ENCODE results near the gene TRAPPC2B. TPM values are rescaled to one million over a fixed set of nuclear protein-coding genes. Genes with fewer than 3 reads are reported as not detected.
A peak's percentile ranks its signal among the peaks of the same experiment; 100 is the strongest.

TRAPPC2B gene
- total RNA-seq: 1 to 10 TPM; 3.3 to 3.9 TPM

- Mint-ChIP-seq H3K27me3 (no peaks in the 10 kb centered on the region), H3K9me3 (peaks cover 53% of the 10 kb centered on the region), H3K4me3 (peak within 1 kb of the TSS; percentile 85), H3K36me3 (peaks cover 43% of the 10 kb centered on the region), H3K4me1 (ENCODE audit: low read depth) (peaks cover 14% of the 10 kb centered on the region), H3K27ac (peak within 1 kb of the TSS; percentile 92)
- POLR2A ChIA-PET: interaction anchor here (1.7 kb wide), 1 partner anchor 12 kb away, joined by 7 read pairs; the partner anchor contains the start of gene ZNF304
- DNase-seq: peak; percentile 99
- intact Hi-C loops (cut with micrococcal nuclease): loop anchor here (1.0 kb wide), 4 partner anchors 12 to 83 kb away; partner anchors contain the start of genes ZNF304, ZNF460, ZNF543 and ZNF548
- CTCF ChIA-PET: no interaction called here
Measured at GRCh38 chr19:57362997-57363687, at the start of gene TRAPPC2B, which contains the start of gene ZNF547. TRAPPC2B (plus strand) TSS chr19:57363551; CDS start chr19:57364834, 1,283 bp downstream. ZNF547 (plus strand) TSS chr19:57363551; CDS start chr19:57368556, 5,005 bp downstream.

- intact Hi-C loops (cut with micrococcal nuclease): no loop called here
- no peak for DNase-seq
- H3K9me3 Mint-ChIP-seq: peaks cover 30% of the 10 kb centered on the region
- H3K36me3 Mint-ChIP-seq: peaks cover 15% of the 10 kb centered on the region
- H3K4me1 Mint-ChIP-seq (ENCODE audit: low read depth): no peaks in the 10 kb centered on the region
- H3K27ac Mint-ChIP-seq: no peak overlapping the region
- no peak overlapping the region for H3K4me3 Mint-ChIP-seq
- peaks cover 23% of the 10 kb centered on the region for H3K27me3 Mint-ChIP-seq
- POLR2A ChIA-PET: no interaction called here
- CTCF ChIA-PET: no interaction called here
Measured at GRCh38 chr19:57314146-57314545, 49.2 kb upstream of the TRAPPC2B start.

- no peak for DNase-seq
- ChIA-PET POLR2A (no interaction called here), CTCF (no interaction called here)
- Mint-ChIP-seq H3K27me3 (peaks cover 23% of the 10 kb centered on the region), H3K4me1 (ENCODE audit: low read depth) (peaks cover 19% of the 10 kb centered on the region), H3K4me3 (no peak overlapping the region), H3K36me3 (peaks cover 24% of the 10 kb centered on the region), H3K27ac (no peak overlapping the region), H3K9me3 (peaks cover 27% of the 10 kb centered on the region)
- intact Hi-C loops (cut with micrococcal nuclease): no loop called here
Measured at GRCh38 chr19:57317503-57317902, 45.8 kb upstream of the TRAPPC2B start.

- ChIA-PET CTCF (no interaction called here), POLR2A (no interaction called here)
- H3K4me3 Mint-ChIP-seq: peak overlapping the region; percentile 85
- peaks cover 44% of the 10 kb centered on the region for H3K36me3 Mint-ChIP-seq
- intact Hi-C loops (cut with micrococcal nuclease): loop anchor here (1.0 kb wide), 3 partner anchors 31 to 43 kb away; partner anchors contain the start of genes TRAPPC2B, ZNF304, ZNF460 and ZNF547
- peak overlapping the region; percentile 83 for H3K27ac Mint-ChIP-seq
- no peak for DNase-seq
- H3K27me3 Mint-ChIP-seq: peaks cover 23% of the 10 kb centered on the region
- H3K9me3 Mint-ChIP-seq: peaks cover 39% of the 10 kb centered on the region
- H3K4me1 Mint-ChIP-seq (ENCODE audit: low read depth): peaks cover 24% of the 10 kb centered on the region
Measured at GRCh38 chr19:57319869-57320179, 43.5 kb upstream of the TRAPPC2B start.

- H3K27ac Mint-ChIP-seq: peak within 1 kb of the TSS; percentile 83
- intact Hi-C loops (cut with micrococcal nuclease): loop anchor here (1.0 kb wide), 3 partner anchors 31 to 43 kb away; partner anchors contain the start of genes TRAPPC2B, ZNF304, ZNF460 and ZNF547
- H3K4me1 Mint-ChIP-seq (ENCODE audit: low read depth): peaks cover 24% of the 10 kb centered on the region
- peaks cover 18% of the 10 kb centered on the region for H3K27me3 Mint-ChIP-seq
- peaks cover 41% of the 10 kb centered on the region for H3K9me3 Mint-ChIP-seq
- DNase-seq: peak; percentile 96
- CTCF ChIA-PET: interaction anchor here (0.6 kb wide), 1 partner anchor 835 kb away, joined by 3 read pairs; no protein-coding TSS in a partner anchor
- peaks cover 46% of the 10 kb centered on the region for H3K36me3 Mint-ChIP-seq
- peak within 1 kb of the TSS; percentile 85 for H3K4me3 Mint-ChIP-seq
- POLR2A ChIA-PET: no interaction called here
Measured at GRCh38 chr19:57320180-57321084, 42.9 kb upstream of the TRAPPC2B start, which contains the start of gene ZNF543. ZNF543 (plus strand) TSS chr19:57320472; CDS start chr19:57320854, 382 bp downstream.

GRCh38 chr19:57321116-57321515 is 42.2 kb upstream of the TRAPPC2B start:
- CTCF ChIA-PET: interaction anchor here (0.6 kb wide), 1 partner anchor 834 kb away, joined by 3 read pairs; no protein-coding TSS in a partner anchor
- intact Hi-C loops (cut with micrococcal nuclease): no loop called here
- peaks cover 24% of the 10 kb centered on the region for H3K4me1 Mint-ChIP-seq (ENCODE audit: low read depth)
- no peak for DNase-seq
- H3K36me3 Mint-ChIP-seq: peaks cover 49% of the 10 kb centered on the region
- peaks cover 40% of the 10 kb centered on the region for H3K9me3 Mint-ChIP-seq
- POLR2A ChIA-PET: no interaction called here
- H3K27me3 Mint-ChIP-seq: peaks cover 11% of the 10 kb centered on the region
- peak overlapping the region; percentile 85 for H3K4me3 Mint-ChIP-seq
- peak overlapping the region; percentile 83 for H3K27ac Mint-ChIP-seq

GRCh38 chr19:57321751-57322150 is 41.6 kb upstream of the TRAPPC2B start:
- no peak overlapping the region for H3K27ac Mint-ChIP-seq
- peaks cover 42% of the 10 kb centered on the region for H3K9me3 Mint-ChIP-seq
- H3K27me3 Mint-ChIP-seq: peaks cover 7% of the 10 kb centered on the region
- intact Hi-C loops (cut with micrococcal nuclease): no loop called here
- POLR2A ChIA-PET: no interaction called here
- peaks cover 53% of the 10 kb centered on the region for H3K36me3 Mint-ChIP-seq
- peaks cover 24% of the 10 kb centered on the region for H3K4me1 Mint-ChIP-seq (ENCODE audit: low read depth)
- H3K4me3 Mint-ChIP-seq: peak overlapping the region; percentile 85
- DNase-seq: no peak
- CTCF ChIA-PET: no interaction called here

GRCh38 chr19:57324992-57325391 is 38.4 kb upstream of the TRAPPC2B start:
- ChIA-PET CTCF (no interaction called here), POLR2A (no interaction called here)
- no peak overlapping the region for H3K27ac Mint-ChIP-seq
- peaks cover 80% of the 10 kb centered on the region for H3K36me3 Mint-ChIP-seq
- peaks cover 21% of the 10 kb centered on the region for H3K4me1 Mint-ChIP-seq (ENCODE audit: low read depth)
- intact Hi-C loops (cut with micrococcal nuclease): no loop called here
- no peaks in the 10 kb centered on the region for H3K27me3 Mint-ChIP-seq
- DNase-seq: no peak
- H3K4me3 Mint-ChIP-seq: no peak overlapping the region
- H3K9me3 Mint-ChIP-seq: peaks cover 71% of the 10 kb centered on the region

GRCh38 chr19:57327993-57328392 is 35.4 kb upstream of the TRAPPC2B start:
- no peak overlapping the region for H3K4me3 Mint-ChIP-seq
- peaks cover 75% of the 10 kb centered on the region for H3K36me3 Mint-ChIP-seq
- no peaks in the 10 kb centered on the region for H3K27me3 Mint-ChIP-seq
- intact Hi-C loops (cut with micrococcal nuclease): no loop called here
- ChIA-PET CTCF (no interaction called here), POLR2A (no interaction called here)
- no peak overlapping the region for H3K27ac Mint-ChIP-seq
- no peak for DNase-seq
- H3K4me1 Mint-ChIP-seq (ENCODE audit: low read depth): no peaks in the 10 kb centered on the region
- peaks cover 78% of the 10 kb centered on the region for H3K9me3 Mint-ChIP-seq

GRCh38 chr19:57334191-57334590 is 29.2 kb upstream of the TRAPPC2B start:
- DNase-seq: no peak
- POLR2A ChIA-PET: no interaction called here
- Mint-ChIP-seq H3K27me3 (no peaks in the 10 kb centered on the region), H3K27ac (no peak overlapping the region), H3K9me3 (peaks cover 58% of the 10 kb centered on the region), H3K4me1 (ENCODE audit: low read depth) (no peaks in the 10 kb centered on the region), H3K4me3 (no peak overlapping the region), H3K36me3 (peaks cover 40% of the 10 kb centered on the region)
- CTCF ChIA-PET: no interaction called here
- intact Hi-C loops (cut with micrococcal nuclease): no loop called here

- POLR2A ChIA-PET: no interaction called here
- H3K27ac Mint-ChIP-seq: no peak overlapping the region
- CTCF ChIA-PET: interaction anchor here (0.6 kb wide), 1 partner anchor 164 kb away, joined by 5 read pairs; no protein-coding TSS in a partner anchor
Measured at GRCh38 chr19:57338877-57339276, 24.5 kb upstream of the TRAPPC2B start.

GRCh38 chr19:57342582-57342981 is 20.8 kb upstream of the TRAPPC2B start:
- Mint-ChIP-seq H3K9me3 (peaks cover 20% of the 10 kb centered on the region), H3K36me3 (peaks cover 7% of the 10 kb centered on the region), H3K4me3 (no peak overlapping the region), H3K27me3 (peaks cover 3% of the 10 kb centered on the region), H3K27ac (no peak overlapping the region), H3K4me1 (ENCODE audit: low read depth) (no peaks in the 10 kb centered on the region)
- DNase-seq: no peak
- intact Hi-C loops (cut with micrococcal nuclease): no loop called here
- ChIA-PET POLR2A (no interaction called here), CTCF (no interaction called here)

More at GRCh38 chr19:57338877-57339276, 24.5 kb upstream of the TRAPPC2B start:
- intact Hi-C loops (cut with micrococcal nuclease): no loop called here
- no peak overlapping the region for H3K4me3 Mint-ChIP-seq
- H3K9me3 Mint-ChIP-seq: peaks cover 38% of the 10 kb centered on the region
- peaks cover 23% of the 10 kb centered on the region for H3K36me3 Mint-ChIP-seq
- H3K4me1 Mint-ChIP-seq (ENCODE audit: low read depth): no peaks in the 10 kb centered on the region
- no peak for DNase-seq
- H3K27me3 Mint-ChIP-seq: no peaks in the 10 kb centered on the region

Data from activated CD4-positive, alpha-beta memory T cell treated with anti-CD3 and anti-CD28 coated beads for 36 hours (primary cell).